Measurements from ENCODE around the gene TBC1D22A.
"Not testable (repeated sequence)": the region's sequence is repeated elsewhere in the genome, so short reads cannot be mapped to it uniquely, and the experiment has no call there.

Gene TBC1D22A

DNA sequence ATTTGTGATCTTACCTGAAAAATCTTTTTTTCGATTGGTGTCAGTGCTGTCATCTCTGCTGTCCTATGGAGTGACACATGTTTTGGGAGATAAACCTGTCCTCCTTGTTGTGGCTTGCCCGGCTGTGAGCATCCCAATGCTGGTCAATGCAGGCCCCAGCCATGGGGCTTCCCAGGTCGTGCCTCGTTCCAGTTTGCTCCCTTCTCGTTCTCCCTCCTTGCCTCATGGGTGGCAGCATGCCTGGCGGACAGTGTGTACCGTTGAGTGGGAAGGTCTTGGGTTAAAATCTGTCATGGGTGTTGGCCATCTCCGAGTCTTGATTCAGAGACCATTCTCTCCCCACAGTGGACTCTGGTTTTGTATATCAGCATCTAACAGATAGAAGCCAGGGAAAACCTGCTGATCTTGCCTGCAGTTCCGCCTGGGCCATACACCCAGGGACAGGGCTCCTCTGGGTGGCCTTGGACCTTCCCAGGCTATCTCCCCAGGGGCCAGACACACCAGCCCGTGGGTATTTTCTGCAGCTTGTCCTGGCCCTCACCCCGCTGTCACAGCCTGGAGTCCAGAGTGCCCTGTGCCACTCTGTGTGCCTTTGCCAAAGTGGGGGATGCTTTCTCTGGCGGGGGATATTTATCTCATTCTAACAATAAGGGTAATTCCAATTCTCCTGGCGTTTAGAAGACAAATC, 208.1 kb downstream of the TBC1D22A start:
- H3K27me3 Mint-ChIP-seq (ENCODE audit: low read depth), result no peaks in the 10 kb centered on the region
- no peak overlapping the region for H3K4me3 Mint-ChIP-seq
- H3K27ac Mint-ChIP-seq, result no peak overlapping the region

DNA sequence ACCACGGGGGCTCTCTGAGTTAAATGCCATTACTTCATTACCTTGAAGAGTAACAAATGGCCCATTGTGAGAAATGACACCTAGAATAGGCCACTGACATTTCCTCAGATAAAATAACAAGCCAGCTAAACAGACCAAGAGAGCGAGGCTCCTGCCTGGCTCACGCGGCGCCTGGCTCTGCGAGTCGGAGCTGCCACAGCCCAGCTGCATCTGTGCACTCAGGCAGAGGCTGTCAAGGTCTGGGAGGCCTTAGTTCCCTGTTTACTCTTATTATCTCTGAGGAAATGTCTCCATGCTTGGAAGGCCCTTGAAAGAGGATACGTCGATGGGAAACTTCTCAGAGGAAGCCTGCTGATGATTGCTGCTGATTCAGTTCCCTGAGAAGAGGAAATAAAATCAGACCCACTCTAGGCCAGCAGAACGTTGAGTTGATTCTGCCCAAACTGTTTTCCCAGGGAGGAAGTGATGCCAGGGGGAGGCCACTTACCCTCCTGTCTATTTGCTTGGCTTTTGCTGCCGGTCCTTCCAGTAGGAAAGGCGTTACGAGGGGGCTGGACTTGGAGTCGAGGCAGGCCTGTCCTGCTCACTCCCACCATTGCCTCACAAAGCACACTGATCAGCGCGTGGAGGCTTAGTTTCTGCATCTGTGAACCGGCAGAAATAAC, 208.8 kb downstream of the TBC1D22A start:
- Mint-ChIP-seq H3K4me1 (ENCODE audit: low read depth) (peaks cover 14% of the 10 kb centered on the region), H3K27me3 (ENCODE audit: low read depth) (no peaks in the 10 kb centered on the region), H3K4me3 (no peak overlapping the region), H3K27ac (no peak overlapping the region), H3K9me3 (no peaks in the 10 kb centered on the region), H3K36me3 (ENCODE audit: low read depth) (peaks cover 3% of the 10 kb centered on the region)

More for the DNA sequence above, 208.1 kb downstream of the TBC1D22A start:
- Mint-ChIP-seq H3K36me3 (ENCODE audit: low read depth) (peaks cover 3% of the 10 kb centered on the region), H3K4me1 (ENCODE audit: low read depth) (peaks cover 14% of the 10 kb centered on the region), H3K9me3 (no peaks in the 10 kb centered on the region)

GRCh38 chr22:46971764-46972125, 209.3 kb downstream of the TBC1D22A start:
- Mint-ChIP-seq H3K4me1 (ENCODE audit: low read depth) (peaks cover 14% of the 10 kb centered on the region), H3K27me3 (ENCODE audit: low read depth) (no peaks in the 10 kb centered on the region), H3K27ac (no peak overlapping the region)

GRCh38 chr22:46972256-46972655, 209.8 kb downstream of the TBC1D22A start:
- Mint-ChIP-seq H3K4me3 (no peak overlapping the region), H3K27ac (peak overlapping the region; percentile 3), H3K27me3 (ENCODE audit: low read depth) (no peaks in the 10 kb centered on the region)

More at GRCh38 chr22:46971764-46972125, 209.3 kb downstream of the TBC1D22A start:
- Mint-ChIP-seq H3K4me3 (no peak overlapping the region), H3K36me3 (ENCODE audit: low read depth) (peaks cover 3% of the 10 kb centered on the region), H3K9me3 (no peaks in the 10 kb centered on the region)

DNA sequence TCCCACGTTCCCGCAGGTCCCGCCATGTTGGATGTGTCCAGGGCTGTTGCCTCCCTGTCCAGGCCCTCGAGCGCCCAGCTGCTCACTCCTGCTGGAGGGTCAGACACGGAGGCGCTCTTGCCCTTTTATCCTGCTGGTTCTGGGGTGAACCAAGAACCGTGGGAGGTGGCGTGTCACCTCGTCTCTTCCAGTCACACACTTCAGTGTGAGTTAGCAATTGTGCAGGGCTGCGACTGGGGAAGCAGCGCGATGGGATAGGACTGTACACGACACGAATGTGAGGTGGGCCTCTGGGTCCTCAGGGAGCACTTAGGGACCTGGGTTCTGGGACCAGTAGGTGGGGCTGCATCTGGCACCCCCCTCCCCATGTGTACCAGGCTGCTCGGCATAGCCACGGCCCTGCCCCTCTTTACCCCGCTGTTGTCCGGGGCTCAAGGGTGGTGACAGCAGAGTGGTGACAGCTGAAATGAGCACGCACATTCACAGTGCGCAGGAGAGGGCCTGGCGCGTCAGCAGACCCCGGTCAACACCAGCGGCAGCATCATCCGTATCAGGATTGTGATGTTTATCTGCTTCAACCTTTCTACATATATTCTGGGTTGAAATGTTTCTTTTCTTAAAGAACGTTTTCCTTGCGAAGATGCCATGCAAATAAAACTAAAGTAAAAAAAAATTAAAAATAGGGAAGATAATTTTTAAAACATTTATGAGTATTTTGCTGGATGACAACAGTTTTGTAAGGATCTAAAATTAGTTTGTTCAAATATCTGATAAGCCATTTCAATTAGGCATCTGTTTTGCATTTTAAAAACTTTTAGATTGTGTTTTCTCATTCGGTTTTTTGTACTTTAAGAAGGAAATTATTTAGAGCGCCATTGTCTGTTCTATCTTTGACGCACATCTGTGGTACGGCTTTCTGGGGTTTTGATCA, 210.7 kb downstream of the TBC1D22A start:
- H3K9me3 Mint-ChIP-seq, result no peaks in the 10 kb centered on the region
- no peak overlapping the region for H3K27ac Mint-ChIP-seq
- H3K4me3 Mint-ChIP-seq, result no peak overlapping the region
- peaks cover 14% of the 10 kb centered on the region for H3K4me1 Mint-ChIP-seq (ENCODE audit: low read depth)
- H3K36me3 Mint-ChIP-seq (ENCODE audit: low read depth), result peaks cover 8% of the 10 kb centered on the region
- H3K27me3 Mint-ChIP-seq (ENCODE audit: low read depth), result no peaks in the 10 kb centered on the region

More at GRCh38 chr22:46972256-46972655, 209.8 kb downstream of the TBC1D22A start:
- Mint-ChIP-seq H3K4me1 (ENCODE audit: low read depth) (peaks cover 14% of the 10 kb centered on the region), H3K36me3 (ENCODE audit: low read depth) (peaks cover 7% of the 10 kb centered on the region), H3K9me3 (no peaks in the 10 kb centered on the region)

DNA sequence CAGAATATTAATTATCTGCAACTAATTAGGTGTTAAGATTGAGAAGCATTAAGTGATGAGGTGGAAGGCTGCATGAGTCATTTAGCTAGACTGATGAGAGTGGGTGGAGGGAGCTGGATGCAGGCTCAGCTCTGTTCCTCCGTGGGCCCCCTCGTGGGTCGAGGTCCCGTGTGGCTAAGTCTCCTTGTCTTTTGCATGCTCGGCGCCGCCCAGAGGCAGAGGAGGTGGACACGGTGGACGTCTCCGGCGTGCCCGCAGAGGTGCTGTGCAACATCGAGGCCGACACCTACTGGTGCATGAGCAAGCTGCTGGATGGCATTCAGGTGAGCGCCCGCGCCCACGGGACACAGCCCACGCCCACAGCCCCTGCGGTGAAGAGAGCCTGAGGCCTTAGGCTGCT, 211.6 kb downstream of the TBC1D22A start:
- Mint-ChIP-seq H3K9me3 (no peaks in the 10 kb centered on the region), H3K27ac (no peak overlapping the region), H3K4me1 (ENCODE audit: low read depth) (peaks cover 11% of the 10 kb centered on the region), H3K4me3 (no peak overlapping the region), H3K36me3 (ENCODE audit: low read depth) (peaks cover 8% of the 10 kb centered on the region), H3K27me3 (ENCODE audit: low read depth) (no peaks in the 10 kb centered on the region)

DNA sequence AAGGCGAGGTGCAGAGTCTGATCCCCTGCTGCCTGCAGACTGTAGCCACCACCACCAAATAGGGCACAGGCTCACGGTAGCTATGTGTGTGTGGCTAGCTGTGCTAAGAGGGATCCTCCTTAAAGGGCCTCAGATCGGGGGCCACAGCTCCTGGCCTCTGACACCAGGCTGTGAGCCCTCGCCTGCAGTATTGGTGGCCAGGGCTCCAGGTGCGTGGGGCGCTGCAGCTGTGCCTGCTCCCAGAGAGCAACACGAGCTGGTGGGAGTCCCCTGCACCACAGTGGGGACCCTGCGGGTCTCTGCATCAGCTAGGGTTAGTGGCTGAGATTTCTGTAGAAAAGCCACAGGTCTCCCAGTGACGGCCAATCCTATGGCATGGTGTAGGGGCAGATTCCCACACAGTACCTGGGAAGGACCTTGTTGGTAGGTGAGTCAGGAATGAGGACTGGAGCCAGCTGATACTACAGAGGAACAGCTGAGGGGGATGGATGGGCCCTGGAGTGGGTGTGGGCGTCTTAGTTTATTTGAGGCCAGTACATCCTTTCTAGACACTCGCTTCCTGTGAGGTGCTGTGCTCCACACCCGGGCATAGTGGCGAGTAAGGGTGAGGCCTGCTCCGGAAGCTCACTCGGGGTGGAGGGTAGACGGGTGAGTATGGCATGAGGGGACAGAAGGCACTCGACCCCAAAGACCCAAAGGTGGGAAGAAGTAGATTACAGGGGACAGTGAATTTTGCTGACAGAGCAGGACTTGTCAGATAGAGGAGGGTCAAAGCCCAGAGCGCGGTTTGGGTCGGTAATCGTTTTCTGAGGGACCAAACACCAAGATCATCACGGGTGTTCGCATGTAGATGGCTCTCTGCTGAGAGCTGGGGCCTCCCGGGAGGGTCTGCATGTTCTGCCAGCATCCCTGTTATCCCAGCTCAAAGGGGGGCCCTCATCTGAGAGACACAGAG, 212.5 kb downstream of the TBC1D22A start:
- peak overlapping the region; percentile 53 for H3K27ac Mint-ChIP-seq
- no peaks in the 10 kb centered on the region for H3K27me3 Mint-ChIP-seq (ENCODE audit: low read depth)
- no peaks in the 10 kb centered on the region for H3K9me3 Mint-ChIP-seq
- peaks cover 7% of the 10 kb centered on the region for H3K4me1 Mint-ChIP-seq (ENCODE audit: low read depth)
- peaks cover 15% of the 10 kb centered on the region for H3K36me3 Mint-ChIP-seq (ENCODE audit: low read depth)
- H3K4me3 Mint-ChIP-seq, result no peak overlapping the region

DNA sequence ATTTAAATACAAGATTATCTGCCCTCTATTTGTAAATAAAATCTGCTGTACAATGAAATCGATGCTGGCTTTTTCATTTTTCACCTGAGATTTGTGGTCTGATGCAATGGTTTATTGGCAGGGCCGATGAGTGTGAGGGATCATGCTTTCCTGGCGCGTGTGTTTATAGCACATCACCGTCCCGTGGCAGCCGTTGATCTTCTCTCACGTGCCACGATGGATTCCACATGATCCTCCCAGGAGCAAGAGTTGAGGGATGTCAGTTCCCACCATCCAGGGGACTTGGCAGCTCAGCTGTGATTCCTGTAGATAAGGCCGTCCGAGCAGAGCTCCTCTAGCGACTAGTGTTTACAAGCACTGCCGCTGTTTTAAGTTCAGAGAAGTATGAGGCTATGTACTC, 213.7 kb downstream of the TBC1D22A start:
- H3K4me3 Mint-ChIP-seq, result no peak overlapping the region
- H3K27ac Mint-ChIP-seq, result no peak overlapping the region
- no peaks in the 10 kb centered on the region for H3K27me3 Mint-ChIP-seq (ENCODE audit: low read depth)
- H3K4me1 Mint-ChIP-seq (ENCODE audit: low read depth), result peaks cover 3% of the 10 kb centered on the region
- H3K9me3 Mint-ChIP-seq, result no peaks in the 10 kb centered on the region
- peaks cover 15% of the 10 kb centered on the region for H3K36me3 Mint-ChIP-seq (ENCODE audit: low read depth)

GRCh38 chr22:46976598-46976997, 214.1 kb downstream of the TBC1D22A start:
- H3K27ac Mint-ChIP-seq, result no peak overlapping the region
- no peaks in the 10 kb centered on the region for H3K9me3 Mint-ChIP-seq
- no peaks in the 10 kb centered on the region for H3K27me3 Mint-ChIP-seq (ENCODE audit: low read depth)
- peaks cover 5% of the 10 kb centered on the region for H3K4me1 Mint-ChIP-seq (ENCODE audit: low read depth)
- H3K4me3 Mint-ChIP-seq, result no peak overlapping the region
- peaks cover 15% of the 10 kb centered on the region for H3K36me3 Mint-ChIP-seq (ENCODE audit: low read depth)

DNA sequence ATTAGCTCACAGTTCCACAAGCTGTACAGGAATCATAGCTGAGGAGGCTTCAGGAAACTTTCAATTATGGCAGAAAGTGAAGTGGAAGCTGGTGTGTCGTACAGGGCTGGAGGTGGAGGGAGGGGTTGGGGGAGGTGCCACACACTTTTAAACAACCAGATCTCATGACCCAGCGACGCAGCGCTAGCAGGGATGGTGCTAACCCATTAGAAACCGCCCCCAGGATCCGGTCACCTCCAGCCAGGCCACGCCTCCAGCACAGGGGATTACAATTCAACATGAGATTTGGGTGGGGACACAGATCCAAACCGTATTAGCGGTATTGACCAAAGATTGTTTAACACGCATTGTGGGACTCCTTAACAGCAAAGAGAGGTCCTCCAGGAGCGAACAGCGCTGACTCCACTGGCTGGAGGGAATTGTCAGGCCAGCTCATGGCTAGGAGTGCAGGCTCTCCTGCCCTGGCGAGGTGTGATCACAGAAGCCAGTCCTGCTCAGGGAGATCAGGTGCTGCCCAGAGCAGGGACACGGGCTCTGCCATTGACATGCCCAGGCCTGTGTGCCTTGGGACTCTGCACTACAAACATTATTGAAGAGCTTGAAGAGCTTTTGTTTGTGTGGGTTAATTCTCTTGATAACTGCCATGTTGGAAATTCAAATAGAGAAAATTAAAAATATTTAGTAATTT, 215.3 kb downstream of the TBC1D22A start:
- Mint-ChIP-seq H3K4me3 (no peak overlapping the region), H3K4me1 (ENCODE audit: low read depth) (peaks cover 5% of the 10 kb centered on the region), H3K9me3 (no peaks in the 10 kb centered on the region), H3K27ac (no peak overlapping the region), H3K27me3 (ENCODE audit: low read depth) (no peaks in the 10 kb centered on the region), H3K36me3 (ENCODE audit: low read depth) (peaks cover 15% of the 10 kb centered on the region)

DNA sequence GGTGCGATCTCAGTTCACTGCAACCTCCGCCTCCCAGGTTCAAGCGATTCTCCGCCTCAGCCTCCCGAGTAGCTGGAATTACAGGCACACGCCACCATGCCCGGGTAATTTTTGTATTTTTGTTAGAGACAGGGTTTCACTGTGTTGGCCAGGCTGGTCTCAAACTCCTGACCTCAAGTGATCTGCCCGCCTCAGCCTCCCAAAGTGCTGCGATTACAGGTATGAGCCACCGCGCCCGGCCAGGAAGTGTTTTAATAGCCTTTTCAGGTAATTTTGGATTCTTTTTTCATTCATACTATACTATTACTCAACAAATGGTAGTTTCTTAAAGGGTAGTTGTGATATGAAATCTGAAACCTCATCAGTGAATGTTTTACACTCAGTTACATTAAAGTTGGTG, 216.2 kb downstream of the TBC1D22A start:
- H3K4me1 Mint-ChIP-seq (ENCODE audit: low read depth), result not testable (repeated sequence)
- peaks cover 15% of the 10 kb centered on the region for H3K36me3 Mint-ChIP-seq (ENCODE audit: low read depth)

GRCh38 chr22:46979506-46979905, 217.1 kb downstream of the TBC1D22A start:
- Mint-ChIP-seq H3K36me3 (ENCODE audit: low read depth) (peaks cover 15% of the 10 kb centered on the region), H3K4me3 (no peak overlapping the region), H3K27me3 (ENCODE audit: low read depth) (no peaks in the 10 kb centered on the region), H3K4me1 (ENCODE audit: low read depth) (peaks cover 5% of the 10 kb centered on the region), H3K27ac (no peak overlapping the region), H3K9me3 (no peaks in the 10 kb centered on the region)

More for the DNA sequence above, 216.2 kb downstream of the TBC1D22A start:
- not testable (repeated sequence) for H3K27me3 Mint-ChIP-seq (ENCODE audit: low read depth); H3K27ac Mint-ChIP-seq; H3K4me3 Mint-ChIP-seq; H3K9me3 Mint-ChIP-seq

DNA sequence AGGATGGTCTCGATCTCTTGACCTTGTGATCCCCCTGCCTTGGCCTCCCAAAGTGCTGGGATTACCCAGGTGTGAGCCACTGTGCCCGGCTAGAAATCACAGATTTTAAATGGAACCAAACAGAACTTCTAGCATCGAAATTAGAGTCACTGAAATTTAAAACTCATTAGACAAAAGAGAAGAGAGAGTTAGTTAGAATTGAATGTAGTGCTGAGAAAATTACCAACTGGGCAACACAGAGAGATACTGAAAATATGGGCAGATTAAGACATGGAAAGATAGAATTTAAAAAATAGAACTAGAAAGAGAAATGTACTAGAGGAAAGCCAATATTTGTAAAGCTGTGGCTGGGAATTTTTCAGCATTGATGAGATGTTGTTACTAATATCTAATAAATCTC, 217.9 kb downstream of the TBC1D22A start:
- Mint-ChIP-seq H3K4me3 (no peak overlapping the region), H3K4me1 (ENCODE audit: low read depth) (peaks cover 2% of the 10 kb centered on the region), H3K36me3 (ENCODE audit: low read depth) (peaks cover 12% of the 10 kb centered on the region), H3K9me3 (no peaks in the 10 kb centered on the region), H3K27ac (no peak overlapping the region), H3K27me3 (ENCODE audit: low read depth) (no peaks in the 10 kb centered on the region)

Data from T-helper 1 cell treated with Interleukin-12 subunit alpha and Interleukin-12 subunit beta and Interleukin-4 antibody, amounts not matched to agents 30 μg/mL and 1 μg/mL, for 36 hours (primary cell).